ENCODE results near the gene HLA-DOA. TPM values are rescaled to one million over a fixed set of nuclear protein-coding genes. Genes with fewer than 3 reads are reported as not detected.

Gene HLA-DOA
- total RNA-seq, 4 donors from 2014 or later: 0.20 to 2.9 (median 0.86) TPM

GRCh38 chr6:33050014-33050810 lies 40.8 kb upstream of the HLA-DOA start:
- DNase-seq (no peak), ATAC-seq (no peak)
- Histone ChIP-seq H3K27me3 (no peaks in the 10 kb centered on the region), H3K9me3 (no peaks in the 10 kb centered on the region), H3K27ac (no peak overlapping the region), H3K4me1 (no peaks in the 10 kb centered on the region), H3K36me3 (no peaks in the 10 kb centered on the region), H3K4me3 (no peak overlapping the region)
- intact Hi-C loops (cut with DNase I; ENCODE audit: low total_unique reads) (no loop called here), in situ Hi-C loops (cut with MboI; ENCODE audit: low sequenced_read_pairs in 4 of 4) (no loop called here)
- no peak for TF ChIP-seq POLR2A (IDR thresholded peaks at IDR 0.05)
- no peak for TF ChIP-seq CTCF (IDR thresholded peaks at IDR 0.05 in 4 of 5, conservative IDR thresholded peaks at IDR 0.05 in 1 of 5)

GRCh38 chr6:33049323-33050013 lies 40.1 kb upstream of the HLA-DOA start:
- ATAC-seq (no peak), DNase-seq (no peak)
- Histone ChIP-seq H3K27ac (no peak overlapping the region), H3K36me3 (no peaks in the 10 kb centered on the region), H3K4me1 (no peaks in the 10 kb centered on the region), H3K27me3 (no peaks in the 10 kb centered on the region), H3K9me3 (no peaks in the 10 kb centered on the region), H3K4me3 (no peak overlapping the region)
- TF ChIP-seq POLR2A (IDR thresholded peaks at IDR 0.05) (no peak), CTCF (IDR thresholded peaks at IDR 0.05 in 4 of 5, conservative IDR thresholded peaks at IDR 0.05 in 1 of 5) (no peak)
- intact Hi-C loops (cut with DNase I; ENCODE audit: low total_unique reads) (no loop called here), in situ Hi-C loops (cut with MboI; ENCODE audit: low sequenced_read_pairs in 4 of 4) (no loop called here)

GRCh38 chr6:33040157-33040556 lies 30.8 kb upstream of the HLA-DOA start:
- H3K4me1 ChIP-seq: no peaks in the 10 kb centered on the region
- TF ChIP-seq CTCF (IDR thresholded peaks at IDR 0.05 in 4 of 5, conservative IDR thresholded peaks at IDR 0.05 in 1 of 5) (no peak), POLR2A (IDR thresholded peaks at IDR 0.05) (no peak)
- in situ Hi-C loops (cut with MboI; ENCODE audit: low sequenced_read_pairs in 4 of 4): no loop called here
- no peak for ATAC-seq
- intact Hi-C loops (cut with DNase I; ENCODE audit: low total_unique reads): no loop called here
- H3K27me3 ChIP-seq: peaks cover 0 to 4% (median 0%) of the 10 kb centered on the region in 3 donors
- H3K4me3 ChIP-seq: no peak overlapping the region
- no peaks in the 10 kb centered on the region for H3K9me3 ChIP-seq
- H3K36me3 ChIP-seq: no peaks in the 10 kb centered on the region
- no peak for DNase-seq
- no peak overlapping the region for H3K27ac ChIP-seq

GRCh38 chr6:33036535-33036934 lies 27.1 kb upstream of the HLA-DOA start:
- Histone ChIP-seq H3K9me3 (no peaks in the 10 kb centered on the region), H3K27me3 (peaks cover 0 to 16% (median 0%) of the 10 kb centered on the region in 3 donors), H3K27ac (no peak overlapping the region), H3K36me3 (no peaks in the 10 kb centered on the region), H3K4me3 (no peak overlapping the region), H3K4me1 (no peaks in the 10 kb centered on the region)
- in situ Hi-C loops (cut with MboI; ENCODE audit: low sequenced_read_pairs in 4 of 4): no loop called here
- no peak for TF ChIP-seq CTCF (IDR thresholded peaks at IDR 0.05 in 4 of 5, conservative IDR thresholded peaks at IDR 0.05 in 1 of 5)
- TF ChIP-seq POLR2A (IDR thresholded peaks at IDR 0.05): no peak
- intact Hi-C loops (cut with DNase I; ENCODE audit: low total_unique reads): no loop called here
- ATAC-seq (no peak), DNase-seq (no peak)
